HepG2 (cell line): ENCODE results near the gene BCL11B. TPM values are rescaled to one million over a fixed set of nuclear protein-coding genes. Genes with fewer than 3 reads are reported as not detected.

Source experiments
- ATAC-seq: fragments of 200-7000 bp; cut with Tn5 transposase; 3 replicates; pipeline ENCODE4 v1.9.1; 2020; ENCODE audit warnings: mild to moderate bottlenecking, moderate library complexity
- BruUV-seq: library from RNA; stranded (reverse); fragments of 400-500 nt; replicated peaks from 2 replicates; lab custom pipeline; 2021; lab: Mats Ljungman, UMichigan
- CTCF ChIA-PET: fragments of 300-600 bp; formaldehyde crosslinking; extraction: SDS; loops from one replicate; lab custom pipeline; 2021; ENCODE audit warnings: low total read pairs, inconsistent platforms, low intra/inter-chr PET ratio; lab: Yijun Ruan, JAX
- POLR2A ChIA-PET: fragments of 350-600 bp; sonication (Branson Sonifier 250); formaldehyde crosslinking; loops from one replicate; lab custom pipeline; 2020; ENCODE audit warnings: antibody characterized with exemption, inconsistent platforms; lab: Yijun Ruan, JAX
- DNase-seq: peaks from one replicate; pipeline ENCODE4 v3.0.0-alpha.2; 2015; ENCODE audit warnings: low spot score
- FAIRE-seq: peaks from 3 replicates; lab custom pipeline; 2011; peaks lifted over from hg19 to GRCh38; lab: Jason Lieb, UNC
- H2AFZ ChIP-seq: one replicate; pipeline ENCODE4 v1.6.1; 2011; ENCODE audit warnings: low read length, inconsistent platforms
- H3K27ac ChIP-seq: fragments of 300-600 bp; 3 replicates; pipeline ENCODE4 v1.8.0; 2011; ENCODE audit warnings: mixed run types, mild to moderate bottlenecking, mixed read lengths, low read length, inconsistent platforms; ENCODE audit not compliant: insufficient read depth; ENCODE audit errors: extremely low read length
- H3K27me3 ChIP-seq, 2 experiments: fragments of 200-600 bp in 1 of 2; 2 replicates in 1 of 2; 3 replicates in 1 of 2; pipeline versions ENCODE4 v1.6.0 to v1.8.0; 2011; ENCODE audit warnings: low read length in 2 of 2, mild to moderate bottlenecking in 2 of 2, moderate library complexity in 2 of 2, inconsistent platforms in 1 of 2; ENCODE audit not compliant: insufficient read depth in 2 of 2, control insufficient read depth in 1 of 2
- H3K36me3 ChIP-seq, 2 experiments: fragments of 200-600 bp in 1 of 2; replicated peaks in 1 of 2; 2 replicates in 1 of 2; 3 replicates in 1 of 2; pipeline versions ENCODE4 v1.5.1 to v1.8.0; 2011; ENCODE audit warnings: low read length in 2 of 2, inconsistent platforms in 1 of 2; ENCODE audit not compliant: insufficient read depth in 2 of 2, control insufficient read depth in 1 of 2
- H3K4me1 ChIP-seq: 2 replicates; pipeline ENCODE4 v1.5.1; 2012; ENCODE audit warnings: low read length, inconsistent platforms; ENCODE audit not compliant: insufficient read depth
- H3K4me2 ChIP-seq: 2 replicates; pipeline ENCODE4 v1.6.0; 2011; ENCODE audit warnings: low read depth, low read length, inconsistent platforms
- H3K4me3 ChIP-seq, 3 experiments: fragments of 200-600 bp in 1 of 3; sonication (generic), shearing (Covaris generic) in 1 of 3; replicated peaks in 1 of 3; 2 replicates each; pipeline ENCODE4 v1.5.1; 2011 to 2016; ENCODE audit warnings: low read length in 3 of 3, inconsistent platforms in 2 of 3, low read depth in 2 of 3, mild to moderate bottlenecking in 2 of 3, control low read depth in 1 of 3, mixed read lengths in 1 of 3; ENCODE audit not compliant: insufficient read depth in 1 of 3
- H3K79me2 ChIP-seq: one replicate; pipeline ENCODE4 v1.6.1; 2011; ENCODE audit warnings: low read length, inconsistent platforms; ENCODE audit not compliant: insufficient read depth
- H3K9ac ChIP-seq: 2 replicates; pipeline ENCODE4 v1.6.0; 2011; ENCODE audit warnings: mild to moderate bottlenecking, low read depth, low read length, inconsistent platforms; ENCODE audit not compliant: insufficient read depth
- H3K9me3 ChIP-seq: 2 replicates; pipeline ENCODE4 v1.5.1; 2012; ENCODE audit warnings: mild to moderate bottlenecking, low read length
- H4K20me1 ChIP-seq: 2 replicates; pipeline ENCODE4 v1.6.0; 2011; ENCODE audit warnings: inconsistent platforms, mild to moderate bottlenecking, low read length, moderate library complexity; ENCODE audit not compliant: insufficient read depth
- ATF3 ChIP-seq: sonication (generic); formaldehyde crosslinking; IDR thresholded peaks from 2 replicates; pipeline ENCODE4 v1.4.0; 2020; ENCODE audit warnings: missing genetic modification reagents
- EEA1 ChIP-seq: sonication (generic); formaldehyde crosslinking; IDR thresholded peaks from 2 replicates; pipeline ENCODE4 v1.5.1; 2020; ENCODE audit warnings: mild to moderate bottlenecking, missing genetic modification reagents, borderline replicate concordance
- IKZF5 ChIP-seq: IDR thresholded peaks from 2 replicates; pipeline ENCODE4 v1.6.1; 2018; ENCODE audit warnings: missing genetic modification reagents, mild to moderate bottlenecking, missing compliant biosample characterization
- JUND ChIP-seq: sonication (generic); formaldehyde crosslinking; IDR thresholded peaks from 2 replicates; pipeline ENCODE4 v1.8.0; 2022; ENCODE audit warnings: mild to moderate bottlenecking, missing genetic modification reagents
- MED8 ChIP-seq: sonication (generic); formaldehyde crosslinking; IDR thresholded peaks from 2 replicates; pipeline ENCODE4 v1.8.1; 2023; ENCODE audit warnings: mild to moderate bottlenecking, missing genetic modification reagents; ENCODE audit not compliant: insufficient replicate concordance
- MXD1 ChIP-seq: sonication (generic); formaldehyde crosslinking; IDR thresholded peaks from 2 replicates; pipeline ENCODE4 v1.4.0; 2020; ENCODE audit warnings: mild to moderate bottlenecking, missing genetic modification reagents
- NCOA5 ChIP-seq: sonication (generic); formaldehyde crosslinking; IDR thresholded peaks from 2 replicates; pipeline ENCODE4 v1.4.0; 2020; ENCODE audit warnings: missing genetic modification reagents
- SSRP1 ChIP-seq: IDR thresholded peaks from 2 replicates; pipeline ENCODE4 v1.6.1; 2016; ENCODE audit warnings: control low read depth
- ZNF616 ChIP-seq: sonication (generic); formaldehyde crosslinking; IDR thresholded peaks from 2 replicates; pipeline ENCODE4 v1.5.0; 2020; ENCODE audit warnings: low read depth, mild to moderate bottlenecking, missing genetic modification reagents
- ZNF773 ChIP-seq: sonication (generic); formaldehyde crosslinking; IDR thresholded peaks from 2 replicates; pipeline ENCODE4 v1.4.0; 2020; ENCODE audit warnings: missing genetic modification reagents, borderline replicate concordance
- ZSCAN31 ChIP-seq: sonication (generic); formaldehyde crosslinking; IDR thresholded peaks from 2 replicates; pipeline ENCODE4 v1.5.0; 2020; ENCODE audit warnings: low read depth, mild to moderate bottlenecking, missing genetic modification reagents
- WGBS: methylation state at CpG from one replicate; pipeline ENCODE4 v1.1.6; 2017; ENCODE audit warnings: low lambda C conversion rate; 5-methylcytosine and 5-hydroxymethylcytosine counted together
- in situ Hi-C: cut with HindIII; loops from 2 replicates; pipeline ENCODE4 v1.10.0; 2017; ENCODE audit warnings: low pct_unique_long_range_greater_than_20kb; ENCODE audit not compliant: extremely low pct_ligation_motif_present
- intact Hi-C: fragments of 100-400 bp; cut with micrococcal nuclease; formaldehyde crosslinking; loops from one replicate; pipeline ENCODE4 v1.10.0; 2022; ENCODE audit not compliant: unreplicated experiment
- polyA plus RNA-seq, 8 experiments: library from polyadenylated mRNA; depleted of rRNA in 3 of 8; stranded (reverse) in 7 of 8; unstranded in 1 of 8; fragments of >200 nt; fragmentation: Illumina TruSeq in 4 of 8; extraction: Trizol in 4 of 8; gene quantifications; 2 replicates each; pipeline versions ENCODE4 v1.2.1 to v1.2.3, GENCODE V29; 2011 to 2016; ENCODE audit warnings: low read depth in 4 of 8, missing spikeins in 1 of 8, mixed read lengths in 1 of 8; ENCODE audit not compliant: insufficient read depth in 1 of 8
- total RNA-seq, 5 experiments: library from RNA; depleted of rRNA; stranded (reverse); fragments of >200 nt; fragmentation: Illumina TruSeq; extraction: Trizol; gene quantifications; 2 replicates each; pipeline ENCODE4 v1.2.3, GENCODE V29; 2016; ENCODE audit warnings: low read depth in 1 of 5
- TF ChIP-seq, protein P1 (sequence below): sonication (generic); formaldehyde crosslinking; IDR thresholded peaks from 2 replicates; pipeline ENCODE4 v1.5.1; 2020; ENCODE audit warnings: mild to moderate bottlenecking, missing genetic modification reagents, moderate library complexity
- TF ChIP-seq, protein P2 (sequence below): sonication (generic); formaldehyde crosslinking; IDR thresholded peaks from 2 replicates; pipeline ENCODE4 v1.5.0; 2020; ENCODE audit warnings: mild to moderate bottlenecking, missing genetic modification reagents, moderate library complexity
- TF ChIP-seq, protein P3 (sequence below): sonication (generic); formaldehyde crosslinking; IDR thresholded peaks from 2 replicates; pipeline ENCODE4 v1.4.0; 2020; ENCODE audit warnings: missing genetic modification reagents

BCL11B gene
- total and polyA plus RNA-seq, 2 of the 13 experiments (the other 11 are each of a cell fraction or from before 2014, with no cell fraction given), result not detected

DNA sequence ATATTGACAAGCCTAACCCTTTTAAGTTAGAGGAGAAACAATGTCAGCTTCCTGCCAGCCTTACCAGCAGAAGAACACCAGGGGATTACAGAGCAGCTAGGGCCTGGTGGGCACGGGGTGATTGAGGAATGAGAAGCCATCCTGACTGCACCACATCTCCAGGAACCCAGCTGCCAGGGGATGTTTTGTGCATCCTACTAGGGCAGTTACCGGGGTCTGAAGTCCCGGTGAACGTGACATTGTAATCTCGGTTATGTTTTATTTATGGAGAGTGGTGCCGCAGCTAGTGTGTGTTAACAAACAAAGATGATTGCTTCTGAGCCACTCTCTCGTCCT is 115.9 kb downstream of the BCL11B start:
- ATAC-seq (no peak), FAIRE-seq (no peak), DNase-seq (no peak)
- H3K79me2 ChIP-seq, result no peaks in the 10 kb centered on the region
- in situ Hi-C loops, result no loop called here
- peaks cover 0 to 6% of the 10 kb centered on the region in 2 experiments; a peak in 1 of 5 replicates for H3K27me3 ChIP-seq
- H4K20me1 ChIP-seq, result no peaks in the 10 kb centered on the region
- no peaks in the 10 kb centered on the region for H3K36me3 ChIP-seq
- no TSS peak for BruUV-seq
- 14% methylated on average over 7 of the region's 7 CpGs for WGBS
- ChIA-PET POLR2A (no interaction called here), CTCF (no interaction called here)
- no peak overlapping the region for H2AFZ ChIP-seq
- no peaks in the 10 kb centered on the region for H3K9me3 ChIP-seq
- H3K4me1 ChIP-seq, result no peaks in the 10 kb centered on the region
- H3K4me3 ChIP-seq, result no peak overlapping the region
- H3K9ac ChIP-seq, result no peak overlapping the region
- intact Hi-C loops, result no loop called here
- H3K4me2 ChIP-seq, result no peak overlapping the region
- no peak overlapping the region for H3K27ac ChIP-seq
- TF ChIP-seq EEA1 (CRISPR knock-in tag) (no peak), NCOA5 (CRISPR knock-in tag) (no peak), MXD1 (CRISPR knock-in tag) (no peak), MED8 (CRISPR knock-in tag) (no peak), JUND (CRISPR knock-in tag) (no peak), ZNF616 (CRISPR knock-in tag) (no peak), SSRP1 (CRISPR knock-in tag) (no peak), ATF3 (CRISPR knock-in tag) (no peak), ZSCAN31 (CRISPR knock-in tag) (no peak), ZNF773 (CRISPR knock-in tag) (no peak), IKZF5 (no peak)
- TF ChIP-seq, protein P1, sequence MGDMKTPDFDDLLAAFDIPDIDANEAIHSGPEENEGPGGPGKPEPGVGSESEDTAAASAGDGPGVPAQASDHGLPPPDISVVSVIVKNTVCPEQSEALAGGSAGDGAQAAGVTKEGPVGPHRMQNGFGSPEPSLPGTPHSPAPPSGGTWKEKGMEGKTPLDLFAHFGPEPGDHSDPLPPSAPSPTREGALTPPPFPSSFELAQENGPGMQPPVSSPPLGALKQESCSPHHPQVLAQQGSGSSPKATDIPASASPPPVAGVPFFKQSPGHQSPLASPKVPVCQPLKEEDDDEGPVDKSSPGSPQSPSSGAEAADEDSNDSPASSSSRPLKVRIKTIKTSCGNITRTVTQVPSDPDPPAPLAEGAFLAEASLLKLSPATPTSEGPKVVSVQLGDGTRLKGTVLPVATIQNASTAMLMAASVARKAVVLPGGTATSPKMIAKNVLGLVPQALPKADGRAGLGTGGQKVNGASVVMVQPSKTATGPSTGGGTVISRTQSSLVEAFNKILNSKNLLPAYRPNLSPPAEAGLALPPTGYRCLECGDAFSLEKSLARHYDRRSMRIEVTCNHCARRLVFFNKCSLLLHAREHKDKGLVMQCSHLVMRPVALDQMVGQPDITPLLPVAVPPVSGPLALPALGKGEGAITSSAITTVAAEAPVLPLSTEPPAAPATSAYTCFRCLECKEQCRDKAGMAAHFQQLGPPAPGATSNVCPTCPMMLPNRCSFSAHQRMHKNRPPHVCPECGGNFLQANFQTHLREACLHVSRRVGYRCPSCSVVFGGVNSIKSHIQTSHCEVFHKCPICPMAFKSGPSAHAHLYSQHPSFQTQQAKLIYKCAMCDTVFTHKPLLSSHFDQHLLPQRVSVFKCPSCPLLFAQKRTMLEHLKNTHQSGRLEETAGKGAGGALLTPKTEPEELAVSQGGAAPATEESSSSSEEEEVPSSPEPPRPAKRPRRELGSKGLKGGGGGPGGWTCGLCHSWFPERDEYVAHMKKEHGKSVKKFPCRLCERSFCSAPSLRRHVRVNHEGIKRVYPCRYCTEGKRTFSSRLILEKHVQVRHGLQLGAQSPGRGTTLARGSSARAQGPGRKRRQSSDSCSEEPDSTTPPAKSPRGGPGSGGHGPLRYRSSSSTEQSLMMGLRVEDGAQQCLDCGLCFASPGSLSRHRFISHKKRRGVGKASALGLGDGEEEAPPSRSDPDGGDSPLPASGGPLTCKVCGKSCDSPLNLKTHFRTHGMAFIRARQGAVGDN (CRISPR knock-in tag), result no peak
- TF ChIP-seq, protein P2, sequence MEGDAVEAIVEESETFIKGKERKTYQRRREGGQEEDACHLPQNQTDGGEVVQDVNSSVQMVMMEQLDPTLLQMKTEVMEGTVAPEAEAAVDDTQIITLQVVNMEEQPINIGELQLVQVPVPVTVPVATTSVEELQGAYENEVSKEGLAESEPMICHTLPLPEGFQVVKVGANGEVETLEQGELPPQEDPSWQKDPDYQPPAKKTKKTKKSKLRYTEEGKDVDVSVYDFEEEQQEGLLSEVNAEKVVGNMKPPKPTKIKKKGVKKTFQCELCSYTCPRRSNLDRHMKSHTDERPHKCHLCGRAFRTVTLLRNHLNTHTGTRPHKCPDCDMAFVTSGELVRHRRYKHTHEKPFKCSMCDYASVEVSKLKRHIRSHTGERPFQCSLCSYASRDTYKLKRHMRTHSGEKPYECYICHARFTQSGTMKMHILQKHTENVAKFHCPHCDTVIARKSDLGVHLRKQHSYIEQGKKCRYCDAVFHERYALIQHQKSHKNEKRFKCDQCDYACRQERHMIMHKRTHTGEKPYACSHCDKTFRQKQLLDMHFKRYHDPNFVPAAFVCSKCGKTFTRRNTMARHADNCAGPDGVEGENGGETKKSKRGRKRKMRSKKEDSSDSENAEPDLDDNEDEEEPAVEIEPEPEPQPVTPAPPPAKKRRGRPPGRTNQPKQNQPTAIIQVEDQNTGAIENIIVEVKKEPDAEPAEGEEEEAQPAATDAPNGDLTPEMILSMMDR, result no peak
- TF ChIP-seq, protein P3, sequence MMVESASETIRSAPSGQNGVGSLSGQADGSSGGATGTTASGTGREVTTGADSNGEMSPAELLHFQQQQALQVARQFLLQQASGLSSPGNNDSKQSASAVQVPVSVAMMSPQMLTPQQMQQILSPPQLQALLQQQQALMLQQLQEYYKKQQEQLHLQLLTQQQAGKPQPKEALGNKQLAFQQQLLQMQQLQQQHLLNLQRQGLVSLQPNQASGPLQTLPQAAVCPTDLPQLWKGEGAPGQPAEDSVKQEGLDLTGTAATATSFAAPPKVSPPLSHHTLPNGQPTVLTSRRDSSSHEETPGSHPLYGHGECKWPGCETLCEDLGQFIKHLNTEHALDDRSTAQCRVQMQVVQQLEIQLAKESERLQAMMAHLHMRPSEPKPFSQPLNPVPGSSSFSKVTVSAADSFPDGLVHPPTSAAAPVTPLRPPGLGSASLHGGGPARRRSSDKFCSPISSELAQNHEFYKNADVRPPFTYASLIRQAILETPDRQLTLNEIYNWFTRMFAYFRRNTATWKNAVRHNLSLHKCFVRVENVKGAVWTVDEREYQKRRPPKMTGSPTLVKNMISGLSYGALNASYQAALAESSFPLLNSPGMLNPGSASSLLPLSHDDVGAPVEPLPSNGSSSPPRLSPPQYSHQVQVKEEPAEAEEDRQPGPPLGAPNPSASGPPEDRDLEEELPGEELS (CRISPR knock-in tag), result no peak
